Retinal pigment epithelial cell (primary cell): Measurements from ENCODE around the gene RBM15.

ENCODE experiments used
- DNase-seq: peaks from one replicate; pipeline ENCODE4 v3.0.0-alpha.2; 2010; ENCODE audit warnings: low read depth
- H3K4me3 ChIP-seq: 2 replicates; pipeline ENCODE4 v1.5.1; 2011; ENCODE audit warnings: mild to moderate bottlenecking, low read length, control low read depth, moderate library complexity
- TF ChIP-seq, protein P1 (sequence below): conservative IDR thresholded peaks from 2 replicates; pipeline ENCODE4 v1.5.1; 2011; ENCODE audit warnings: low read depth, low read length, control low read depth, inconsistent platforms

RBM15 gene

GRCh38 chr1:110309767-110310166 is 29.4 kb upstream of the RBM15 start:
- no peak overlapping the region for H3K4me3 ChIP-seq
- DNase-seq: peak; percentile 46
- TF ChIP-seq, protein P1, sequence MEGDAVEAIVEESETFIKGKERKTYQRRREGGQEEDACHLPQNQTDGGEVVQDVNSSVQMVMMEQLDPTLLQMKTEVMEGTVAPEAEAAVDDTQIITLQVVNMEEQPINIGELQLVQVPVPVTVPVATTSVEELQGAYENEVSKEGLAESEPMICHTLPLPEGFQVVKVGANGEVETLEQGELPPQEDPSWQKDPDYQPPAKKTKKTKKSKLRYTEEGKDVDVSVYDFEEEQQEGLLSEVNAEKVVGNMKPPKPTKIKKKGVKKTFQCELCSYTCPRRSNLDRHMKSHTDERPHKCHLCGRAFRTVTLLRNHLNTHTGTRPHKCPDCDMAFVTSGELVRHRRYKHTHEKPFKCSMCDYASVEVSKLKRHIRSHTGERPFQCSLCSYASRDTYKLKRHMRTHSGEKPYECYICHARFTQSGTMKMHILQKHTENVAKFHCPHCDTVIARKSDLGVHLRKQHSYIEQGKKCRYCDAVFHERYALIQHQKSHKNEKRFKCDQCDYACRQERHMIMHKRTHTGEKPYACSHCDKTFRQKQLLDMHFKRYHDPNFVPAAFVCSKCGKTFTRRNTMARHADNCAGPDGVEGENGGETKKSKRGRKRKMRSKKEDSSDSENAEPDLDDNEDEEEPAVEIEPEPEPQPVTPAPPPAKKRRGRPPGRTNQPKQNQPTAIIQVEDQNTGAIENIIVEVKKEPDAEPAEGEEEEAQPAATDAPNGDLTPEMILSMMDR: no peak

DNA sequence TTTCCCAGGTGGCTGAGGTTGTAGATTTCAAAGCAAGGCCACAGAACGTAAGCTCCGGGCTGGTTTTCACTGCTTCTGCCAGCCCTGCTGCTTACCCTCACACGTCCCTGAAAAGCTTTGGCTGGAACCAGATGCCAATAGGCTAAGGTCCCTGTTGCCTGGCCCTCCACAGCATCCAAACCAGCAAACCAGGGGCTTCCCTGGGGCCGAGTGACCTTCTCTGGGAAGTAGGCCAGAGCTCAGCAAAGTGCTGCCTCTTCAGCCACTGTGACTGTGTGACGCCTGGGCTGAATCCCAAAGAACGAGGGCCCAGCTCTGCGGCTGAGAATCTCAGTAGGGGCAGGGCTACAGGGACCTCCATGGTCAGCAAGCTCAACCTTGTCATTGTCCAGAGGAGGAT is 28.9 kb upstream of the RBM15 start:
- no peak overlapping the region for H3K4me3 ChIP-seq
- TF ChIP-seq, protein P1: no peak
- DNase-seq: no peak

GRCh38 chr1:110312188-110313121 is 26.7 kb upstream of the RBM15 start:
- DNase-seq: peak; percentile 35
- H3K4me3 ChIP-seq: no peak overlapping the region
- TF ChIP-seq, protein P1: peak; percentile 99

DNA sequence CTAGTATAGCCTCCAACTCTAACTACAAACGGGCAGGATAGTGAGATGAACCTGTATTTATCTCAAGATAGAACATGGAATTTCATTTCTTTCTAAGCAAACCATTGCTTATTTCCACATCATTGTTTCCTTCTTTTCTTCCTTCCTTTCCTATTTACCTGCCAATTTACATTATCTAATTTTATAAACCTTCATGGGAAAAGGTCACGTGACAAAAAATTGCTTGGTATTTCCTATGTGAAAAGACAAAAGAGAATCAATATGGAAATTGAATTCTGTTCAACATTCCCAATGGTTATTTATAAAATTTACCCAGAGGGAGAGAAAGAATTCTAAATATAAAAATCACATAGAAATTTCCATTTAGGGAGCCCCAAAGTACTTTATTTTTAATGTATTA is 22.4 kb upstream of the RBM15 start:
- H3K4me3 ChIP-seq: no peak overlapping the region
- TF ChIP-seq, protein P1: no peak
- DNase-seq: no peak

DNA sequence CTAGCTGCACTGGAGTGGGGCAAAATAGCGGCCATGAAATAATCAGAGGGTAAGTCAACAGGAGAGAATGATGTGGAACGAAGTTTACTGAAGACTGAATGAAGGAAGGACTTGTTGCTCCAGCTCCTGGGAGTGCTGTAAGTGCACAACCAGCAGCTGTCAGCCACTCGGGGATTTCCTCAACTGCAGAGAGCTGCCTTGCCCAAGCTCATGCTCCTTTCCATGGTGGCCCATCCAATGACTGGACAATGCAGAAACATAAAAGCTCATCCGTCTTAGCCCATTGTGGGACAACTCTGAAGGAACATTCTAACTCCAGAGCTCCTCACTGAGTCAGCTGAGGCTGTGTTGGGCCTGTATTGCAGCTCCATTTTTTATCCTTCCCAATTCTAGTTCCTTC is 21.1 kb upstream of the RBM15 start:
- H3K4me3 ChIP-seq: no peak overlapping the region
- DNase-seq: no peak
- TF ChIP-seq, protein P1: no peak

GRCh38 chr1:110319332-110320167 is 19.6 kb upstream of the RBM15 start:
- H3K4me3 ChIP-seq: no peak overlapping the region
- TF ChIP-seq, protein P1: no peak
- DNase-seq: no peak
